Motor neuron (in vitro differentiated cells): ENCODE data around the gene C10orf105. TPM values are rescaled to one million over a fixed set of nuclear protein-coding genes. Genes with fewer than 3 reads are reported as not detected.

Experiments
- ATAC-seq, 8 experiments: fragments of 200-7000 bp; cut with Tn5 transposase; replicated peaks in 6 of 8; 2 replicates each; pipeline ENCODE4 v1.8.0; 2021; ENCODE audit warnings: mild to moderate bottlenecking in 8 of 8, moderate library complexity in 8 of 8
- H3K27ac ChIP-seq, 2 donors: fragments of 250-450 bp; sonication (Bioruptor Pico); 2 replicates each; pipeline ENCODE4 v1.9.0; 2021; ENCODE audit warnings: antibody characterized with exemption in 2 of 2, mild to moderate bottlenecking in 2 of 2, moderate library complexity in 1 of 2
- H3K4me1 ChIP-seq, 2 donors: fragments of 250-450 bp; sonication (Bioruptor Pico); replicated peaks in 1 of 2; 2 replicates each; pipeline ENCODE4 v1.6.1; 2021; ENCODE audit warnings: antibody characterized with exemption in 2 of 2, mild to moderate bottlenecking in 2 of 2, moderate library complexity in 1 of 2
- H3K4me3 ChIP-seq, 5 donors: fragments of 250-450 bp; sonication (Bioruptor Pico); 2 replicates each; pipeline ENCODE4 v1.9.0; 2021; ENCODE audit warnings: antibody characterized with exemption in 5 of 5, mild to moderate bottlenecking in 5 of 5, moderate library complexity in 4 of 5
- WGBS, 10 experiments: fragments of 450-650 bp; shearing (Covaris generic); methylation state at CpG; one replicate each; pipeline ENCODE4 v1.0.0; 2022; 5-methylcytosine and 5-hydroxymethylcytosine counted together
- in situ Hi-C, 9 experiments: fragments of 400-800 bp; cut with MboI; loops; one replicate each; pipeline ENCODE4 v1.15.0; 2021; ENCODE audit warnings: low sequenced_read_pairs in 9 of 9, low pct_unique_long_range_greater_than_20kb in 2 of 9; ENCODE audit not compliant: unreplicated experiment in 9 of 9
- total RNA-seq, 8 experiments: library from RNA; unstranded; fragments of 300-600 nt; gene quantifications; 2 replicates each; pipeline versions ENCODE4 v1.2.3 to v1.2.4, GENCODE V29; 2022

Gene C10orf105
- total RNA-seq, 8 experiments from 2014 or later = 0.08 to 11.5 (median 1.2) TPM

- in situ Hi-C loops = no loop called here
- peak in 1 of 8 experiments; percentile 40 for ATAC-seq
- H3K27ac ChIP-seq = no peak overlapping the region
- WGBS, 10 experiments = 20 to 83% (median 73%) methylated on average over 2 to 11 of the region's 12 CpGs
- peaks cover 4 to 14% of the 10 kb centered on the region in 2 donors for H3K4me1 ChIP-seq
- H3K4me3 ChIP-seq = no peak overlapping the region
Measured at GRCh38 chr10:71756311-71757191, 37.0 kb upstream of the C10orf105 start.

- peak in 3 of 8 experiments; percentile 15 to 58 (median 40) for ATAC-seq
- Histone ChIP-seq H3K4me1 (peaks cover 4 to 14% of the 10 kb centered on the region in 2 donors), H3K27ac (no peak overlapping the region), H3K4me3 (no peak overlapping the region)
- 60 to 100% (median 93%) methylated on average over 1 to 8 of the region's 16 CpGs; no CpG with 5 or more reads in 2 of the 10 experiments for WGBS, 10 experiments
- in situ Hi-C loops = no loop called here
Measured at GRCh38 chr10:71755179-71755879, 35.8 kb upstream of the C10orf105 start.

GRCh38 chr10:71754562-71754961, 35.0 kb upstream of the C10orf105 start:
- in situ Hi-C loops = no loop called here
- 56 to 100% (median 100%) methylated on average over 1 to 2 of the region's 3 CpGs; no CpG with 5 or more reads in 2 of the 10 experiments for WGBS, 10 experiments
- peaks cover 4 to 14% of the 10 kb centered on the region in 2 donors for H3K4me1 ChIP-seq
- no peak overlapping the region for H3K27ac ChIP-seq
- H3K4me3 ChIP-seq = no peak overlapping the region
- no peak for ATAC-seq

- in situ Hi-C loops = no loop called here
Measured at GRCh38 chr10:71753960-71754505, 34.5 kb upstream of the C10orf105 start.

DNA sequence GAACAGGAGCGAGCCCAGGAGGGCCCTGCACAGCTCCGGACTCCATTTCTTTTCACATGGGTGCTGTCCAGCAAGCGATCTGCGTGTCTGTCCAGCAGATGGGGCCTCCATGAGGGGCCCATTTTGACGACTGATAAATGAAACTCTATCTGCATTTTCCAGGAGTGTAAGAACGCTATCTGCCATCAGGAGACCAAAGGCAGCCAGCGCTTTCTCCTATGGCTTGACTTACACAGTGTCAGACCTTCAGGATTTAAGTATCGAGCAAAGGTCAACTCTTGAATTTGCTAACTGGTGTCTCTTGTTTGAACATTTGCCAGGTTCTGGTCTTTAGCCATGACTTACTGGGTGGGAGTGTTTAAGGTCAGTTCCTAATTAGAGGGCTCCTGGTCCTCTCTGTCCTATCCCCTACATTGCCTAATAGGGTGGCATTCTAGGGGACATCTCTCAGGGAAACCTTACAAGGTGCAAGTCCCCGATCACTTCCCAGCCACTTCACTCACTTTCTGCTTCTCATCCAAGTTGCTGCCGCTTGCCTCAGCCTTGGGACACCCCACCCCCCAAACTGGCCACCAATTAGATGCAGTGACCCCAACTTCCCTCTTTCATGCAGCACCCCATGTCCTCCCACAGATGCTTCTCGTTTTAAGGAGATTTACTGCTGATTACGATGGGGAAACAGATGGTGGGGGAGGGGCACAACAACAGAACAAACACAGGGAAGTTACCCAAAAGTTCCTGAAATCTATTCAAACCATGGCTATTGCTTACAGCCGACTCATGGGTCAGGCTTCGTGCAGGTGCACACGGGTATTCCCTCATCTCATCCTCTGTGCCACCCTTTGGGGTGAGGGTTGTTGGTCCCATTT, 33.7 kb upstream of the C10orf105 start:
- Histone ChIP-seq H3K4me3 (no peak overlapping the region), H3K4me1 (peaks cover 4 to 14% of the 10 kb centered on the region in 2 donors), H3K27ac (no peak overlapping the region)
- WGBS, 10 experiments = 64 to 97% (median 79%) methylated on average over 2 to 9 of the region's 15 CpGs; no CpG with 5 or more reads in 2 of the 10 experiments
- peak in 1 of 8 experiments; percentile 10 for ATAC-seq
- in situ Hi-C loops = no loop called here

More at GRCh38 chr10:71753960-71754505, 34.5 kb upstream of the C10orf105 start:
- 67 to 100% (median 89%) methylated on average over 1 to 3 of the region's 8 CpGs; no CpG with 5 or more reads in 7 of the 10 experiments for WGBS, 10 experiments
- H3K4me3 ChIP-seq = no peak overlapping the region
- no peak overlapping the region for H3K27ac ChIP-seq
- peaks cover 4 to 14% of the 10 kb centered on the region in 2 donors for H3K4me1 ChIP-seq
- ATAC-seq = no peak

DNA sequence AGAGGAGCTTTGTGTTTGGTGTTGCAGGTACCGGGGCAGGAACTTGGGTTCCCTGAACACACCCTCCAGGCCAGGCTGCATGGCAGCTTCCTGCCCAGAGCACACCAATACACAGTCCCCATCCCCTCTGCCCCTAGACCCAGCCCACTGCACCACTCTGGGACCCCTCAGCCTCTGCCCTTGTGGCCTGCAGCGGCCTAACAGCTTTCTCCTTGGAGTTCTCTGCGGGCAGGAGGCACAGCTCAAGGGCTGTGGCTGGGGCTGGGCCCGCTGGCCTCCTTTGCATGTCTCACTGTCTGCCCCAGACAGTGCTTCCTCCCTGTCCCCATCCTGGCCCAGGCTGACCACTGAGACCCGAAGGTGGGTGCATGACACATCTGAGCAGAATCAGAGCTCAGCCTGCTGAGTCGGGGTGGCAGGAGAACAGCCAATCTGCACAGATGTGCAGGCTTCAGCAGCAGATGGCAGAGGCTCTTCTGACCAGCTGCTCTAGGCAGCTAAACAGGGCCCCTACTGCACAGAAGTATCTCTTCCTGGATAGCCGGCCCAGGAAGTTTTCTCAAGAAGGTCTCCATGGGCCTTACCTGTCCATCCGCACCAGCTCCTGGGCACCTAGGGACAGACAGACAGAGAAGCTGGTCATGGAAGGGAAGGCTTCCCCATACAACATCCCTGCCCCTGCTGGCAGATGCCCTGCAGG, 33.0 kb upstream of the C10orf105 start:
- Histone ChIP-seq H3K4me1 (peaks cover 4 to 12% of the 10 kb centered on the region in 2 donors), H3K4me3 (no peak overlapping the region), H3K27ac (no peak overlapping the region)
- ATAC-seq = peak in 4 of 8 experiments; percentile 4 to 48 (median 25)
- 70 to 100% (median 90%) methylated on average over 1 to 2 of the region's 8 CpGs; no CpG with 5 or more reads in 6 of the 10 experiments for WGBS, 10 experiments
- in situ Hi-C loops = no loop called here

GRCh38 chr10:71751515-71752224, 32.1 kb upstream of the C10orf105 start:
- in situ Hi-C loops = no loop called here
- Histone ChIP-seq H3K27ac (no peak overlapping the region), H3K4me3 (no peak overlapping the region), H3K4me1 (peaks cover 4 to 17% of the 10 kb centered on the region in 2 donors)
- 67 to 100% (median 87%) methylated on average over 1 to 3 of the region's 14 CpGs; no CpG with 5 or more reads in 4 of the 10 experiments for WGBS, 10 experiments
- ATAC-seq = no peak

GRCh38 chr10:71750986-71751385, 31.4 kb upstream of the C10orf105 start:
- no peak overlapping the region for H3K4me3 ChIP-seq
- in situ Hi-C loops = no loop called here
- 33 to 75% (median 50%) methylated on average over 1 to 2 of the region's 5 CpGs; no CpG with 5 or more reads in 7 of the 10 experiments for WGBS, 10 experiments
- no peak for ATAC-seq
- no peak overlapping the region for H3K27ac ChIP-seq
- H3K4me1 ChIP-seq = peaks cover 7 to 19% of the 10 kb centered on the region in 2 donors

- in situ Hi-C loops = no loop called here
- Histone ChIP-seq H3K27ac (no peak overlapping the region), H3K4me1 (peaks cover 6 to 20% of the 10 kb centered on the region in 2 donors), H3K4me3 (no peak overlapping the region)
- WGBS, 10 experiments = 85 to 100% (median 92%) methylated on average over 2 to 4 of the region's 15 CpGs; no CpG with 5 or more reads in 7 of the 10 experiments
- no peak for ATAC-seq
Measured at GRCh38 chr10:71750124-71750841, 30.7 kb upstream of the C10orf105 start.

DNA sequence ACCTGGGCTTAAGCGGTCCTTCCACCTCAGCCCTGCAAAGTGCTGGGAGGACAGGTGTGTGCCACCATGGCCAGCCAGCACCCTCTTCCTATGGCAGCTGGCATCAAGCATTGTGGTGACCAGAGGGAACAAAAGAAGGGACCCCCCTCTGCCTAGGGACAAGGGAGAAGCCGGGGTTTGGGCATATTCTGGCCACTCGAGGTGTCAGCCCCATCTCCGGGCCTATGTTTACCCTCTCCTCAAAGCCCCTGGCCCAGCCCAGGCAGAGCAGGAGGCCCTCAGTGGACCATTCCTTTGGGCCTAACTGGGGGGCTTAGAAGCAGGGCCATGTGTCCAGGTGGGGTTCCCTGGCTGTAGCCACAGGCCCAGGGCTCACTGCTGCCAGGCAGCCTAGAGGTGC, 29.8 kb upstream of the C10orf105 start:
- in situ Hi-C loops = no loop called here
- no peak overlapping the region for H3K27ac ChIP-seq
- WGBS, 10 experiments = 83% methylated on average over 1 of the region's 4 CpGs; no CpG with 5 or more reads in 9 of the 10 experiments
- H3K4me3 ChIP-seq = no peak overlapping the region
- peaks cover 6 to 20% of the 10 kb centered on the region in 2 donors for H3K4me1 ChIP-seq
- no peak for ATAC-seq
